Astrocyte (in vitro differentiated cells and primary cell): ENCODE measurements around the gene TENT4B.

Experiments used
- EZH2 ChIP-seq: IDR thresholded peaks from 2 replicates; pipeline ENCODE4 v1.6.1; 2012; ENCODE audit warnings: mild to moderate bottlenecking, low read length, inconsistent platforms; ENCODE audit not compliant: insufficient read depth
- TF ChIP-seq, protein P1 (sequence below): IDR thresholded peaks from 2 replicates; pipeline ENCODE4 v1.5.1; 2011; ENCODE audit warnings: low read depth, mild to moderate bottlenecking, inconsistent platforms, low read length, moderate library complexity; ENCODE audit not compliant: insufficient read depth

DNA sequence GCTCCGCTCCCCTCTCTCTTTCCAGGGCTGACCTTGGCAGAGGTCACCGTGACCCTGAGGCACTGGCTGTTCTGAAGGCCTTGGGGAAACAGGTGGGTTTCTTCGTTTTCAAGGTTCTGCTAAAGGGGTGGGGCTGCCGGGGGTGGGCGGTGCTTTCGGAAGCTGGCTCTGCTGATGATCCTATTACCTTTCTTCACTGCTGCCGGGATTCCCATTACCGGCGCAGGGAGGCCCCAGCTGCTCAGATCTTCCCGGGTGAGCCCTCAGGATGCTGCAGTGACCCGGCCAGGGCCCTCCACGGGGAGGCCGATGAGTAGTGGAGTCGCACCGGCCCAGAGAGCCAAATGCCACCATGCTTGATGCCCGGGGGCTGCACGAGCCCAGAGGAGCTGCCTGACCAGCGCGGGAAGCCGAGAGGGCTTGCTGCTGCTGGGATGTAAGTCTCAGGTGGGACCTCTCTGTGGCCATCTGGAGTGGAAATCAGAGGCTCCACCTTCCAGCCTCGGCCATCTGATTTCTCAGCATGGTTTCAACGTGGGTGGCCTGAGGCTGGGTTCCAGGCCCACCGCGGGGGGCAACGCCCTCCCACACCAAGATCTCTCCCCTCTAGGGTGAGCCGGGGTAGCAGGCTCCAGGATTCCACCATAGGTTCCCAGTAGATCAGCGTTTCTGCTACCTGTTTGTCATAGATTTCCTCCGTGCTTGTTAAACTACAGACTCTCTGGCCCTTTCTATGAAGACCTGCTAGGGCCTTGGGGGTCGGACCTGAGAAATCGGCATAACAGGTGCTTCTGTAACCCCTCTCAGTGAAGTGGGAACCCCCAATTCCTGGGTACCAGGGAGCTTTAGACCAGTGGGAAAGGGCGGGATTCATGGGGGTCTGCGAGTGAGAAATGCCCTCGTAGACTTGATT, 91.7 kb downstream of the TENT4B start:
- TF ChIP-seq, protein P1, sequence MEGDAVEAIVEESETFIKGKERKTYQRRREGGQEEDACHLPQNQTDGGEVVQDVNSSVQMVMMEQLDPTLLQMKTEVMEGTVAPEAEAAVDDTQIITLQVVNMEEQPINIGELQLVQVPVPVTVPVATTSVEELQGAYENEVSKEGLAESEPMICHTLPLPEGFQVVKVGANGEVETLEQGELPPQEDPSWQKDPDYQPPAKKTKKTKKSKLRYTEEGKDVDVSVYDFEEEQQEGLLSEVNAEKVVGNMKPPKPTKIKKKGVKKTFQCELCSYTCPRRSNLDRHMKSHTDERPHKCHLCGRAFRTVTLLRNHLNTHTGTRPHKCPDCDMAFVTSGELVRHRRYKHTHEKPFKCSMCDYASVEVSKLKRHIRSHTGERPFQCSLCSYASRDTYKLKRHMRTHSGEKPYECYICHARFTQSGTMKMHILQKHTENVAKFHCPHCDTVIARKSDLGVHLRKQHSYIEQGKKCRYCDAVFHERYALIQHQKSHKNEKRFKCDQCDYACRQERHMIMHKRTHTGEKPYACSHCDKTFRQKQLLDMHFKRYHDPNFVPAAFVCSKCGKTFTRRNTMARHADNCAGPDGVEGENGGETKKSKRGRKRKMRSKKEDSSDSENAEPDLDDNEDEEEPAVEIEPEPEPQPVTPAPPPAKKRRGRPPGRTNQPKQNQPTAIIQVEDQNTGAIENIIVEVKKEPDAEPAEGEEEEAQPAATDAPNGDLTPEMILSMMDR = no peak
- TF ChIP-seq EZH2 = no peak
